GM18520 (cell line): Measurements from ENCODE around the gene CNGA1.

Experiments used
- ATAC-seq: cut with Tn5 transposase; IDR thresholded peaks from one replicate; pipeline ENCODE4 v1.9.1; 2021; ENCODE audit not compliant: unreplicated experiment

CNGA1 gene

GRCh38 chr4:48016141-48017107 lies at the start of gene CNGA1, which contains the start of gene NIPAL1:
CNGA1 (minus strand) TSS chr4:48016681; CDS start chr4:47952689, 63,992 bp downstream.
NIPAL1 (plus strand) TSS chr4:48016772; CDS start chr4:48016840, 68 bp downstream.
- peak; percentile 59 for ATAC-seq

- peak; percentile 70 for ATAC-seq
Observed at GRCh38 chr4:48065587-48066052, 49.1 kb upstream of the CNGA1 start.

- ATAC-seq: no peak
Observed at GRCh38 chr4:48064349-48064748, 47.9 kb upstream of the CNGA1 start.

- ATAC-seq: no peak
Observed at GRCh38 chr4:48058617-48059530, 42.4 kb upstream of the CNGA1 start.

GRCh38 chr4:48051078-48051477 lies 34.6 kb upstream of the CNGA1 start:
- ATAC-seq: no peak

- no peak for ATAC-seq
Observed at GRCh38 chr4:48049483-48049882, 33.0 kb upstream of the CNGA1 start.

- no peak for ATAC-seq
Observed at GRCh38 chr4:48047896-48048295, 31.4 kb upstream of the CNGA1 start.

GRCh38 chr4:48047421-48047844 lies 31.0 kb upstream of the CNGA1 start:
- ATAC-seq: peak; percentile 99

- ATAC-seq: no peak
Observed at GRCh38 chr4:48046059-48046458, 29.6 kb upstream of the CNGA1 start.

GRCh38 chr4:48044298-48044697 lies 27.8 kb upstream of the CNGA1 start:
- ATAC-seq: no peak

GRCh38 chr4:48043504-48043903 lies 27.0 kb upstream of the CNGA1 start:
- no peak for ATAC-seq

- ATAC-seq: no peak
Observed at GRCh38 chr4:48042979-48043461, 26.5 kb upstream of the CNGA1 start.

GRCh38 chr4:48041535-48042137 lies 25.2 kb upstream of the CNGA1 start:
- no peak for ATAC-seq

- no peak for ATAC-seq
Observed at GRCh38 chr4:48039561-48039960, 23.1 kb upstream of the CNGA1 start.

- ATAC-seq: no peak
Observed at GRCh38 chr4:48038666-48039065, 22.2 kb upstream of the CNGA1 start.

- no peak for ATAC-seq
Observed at GRCh38 chr4:48037117-48037462, 20.6 kb upstream of the CNGA1 start.

GRCh38 chr4:48035952-48036351 lies 19.5 kb upstream of the CNGA1 start:
- no peak for ATAC-seq

- no peak for ATAC-seq
Observed at GRCh38 chr4:48033825-48034413, 17.4 kb upstream of the CNGA1 start.

GRCh38 chr4:48033412-48033811 lies 16.9 kb upstream of the CNGA1 start:
- ATAC-seq: no peak

GRCh38 chr4:48032721-48033120 lies 16.2 kb upstream of the CNGA1 start:
- no peak for ATAC-seq
